HEK293T (cell line): ENCODE results near the gene USB1.

Source experiments
- CTCF ChIA-PET: fragments of 350-600 bp; formaldehyde crosslinking; extraction: SDS; loops from one replicate; lab custom pipeline; 2021; ENCODE audit warnings: antibody characterized with exemption, inconsistent platforms; lab: Yijun Ruan, JAX
- POLR2A ChIA-PET: fragments of 350-600 bp; formaldehyde crosslinking; extraction: SDS; loops from one replicate; lab custom pipeline; 2020; ENCODE audit warnings: antibody characterized with exemption, inconsistent platforms; lab: Yijun Ruan, JAX
- DNase-seq: peaks from one replicate; pipeline ENCODE4 v3.0.0; 2012; ENCODE audit warnings: mixed read lengths; ENCODE audit errors: extremely low spot score
- ARNT ChIP-seq: fragments of 450-650 bp; IDR thresholded peaks from 2 replicates; pipeline ENCODE4 v1.6.1; 2017; ENCODE audit warnings: mild to moderate bottlenecking
- BHLHE40 ChIP-seq: fragments of 450-650 bp; IDR thresholded peaks from 2 replicates; pipeline ENCODE4 v1.6.1; 2016; ENCODE audit warnings: mild to moderate bottlenecking, moderate library complexity, borderline replicate concordance
- CTBP1 ChIP-seq: fragments of 450-650 bp; IDR thresholded peaks from 2 replicates; pipeline ENCODE4 v1.6.1; 2016; ENCODE audit warnings: borderline replicate concordance
- ELF4 ChIP-seq: fragments of 450-650 bp; IDR thresholded peaks from 2 replicates; pipeline ENCODE4 v1.6.1; 2017; ENCODE audit warnings: antibody characterized with exemption
- FOXA1 ChIP-seq: fragments of 450-650 bp; IDR thresholded peaks from 2 replicates; pipeline ENCODE4 v1.6.1; 2016; ENCODE audit warnings: mild to moderate bottlenecking
- FOXK2 ChIP-seq: fragments of 450-650 bp; IDR thresholded peaks from 2 replicates; pipeline ENCODE4 v1.6.1; 2016; ENCODE audit warnings: mild to moderate bottlenecking
- FOXM1 ChIP-seq: fragments of 450-650 bp; IDR thresholded peaks from 2 replicates; pipeline ENCODE4 v1.6.1; 2017; ENCODE audit warnings: mild to moderate bottlenecking, borderline replicate concordance
- HDGF ChIP-seq: fragments of 450-650 bp; IDR thresholded peaks from 2 replicates; pipeline ENCODE4 v1.6.1; 2017; ENCODE audit warnings: antibody characterized with exemption, borderline replicate concordance
- L3MBTL2 ChIP-seq: fragments of 450-650 bp; conservative IDR thresholded peaks from 2 replicates; pipeline ENCODE4 v1.6.1; 2016; ENCODE audit warnings: mild to moderate bottlenecking
- LEF1 ChIP-seq: fragments of 450-650 bp; IDR thresholded peaks from 2 replicates; pipeline ENCODE4 v1.6.1; 2017; ENCODE audit warnings: mild to moderate bottlenecking, borderline replicate concordance
- NFRKB ChIP-seq: fragments of 450-650 bp; IDR thresholded peaks from 2 replicates; pipeline ENCODE4 v1.6.1; 2016; ENCODE audit warnings: mild to moderate bottlenecking, moderate library complexity
- SP1 ChIP-seq: fragments of 450-650 bp; IDR thresholded peaks from 2 replicates; pipeline ENCODE4 v1.6.1; 2017
- SUZ12 ChIP-seq: fragments of 450-650 bp; IDR thresholded peaks from 2 replicates; pipeline ENCODE4 v1.6.1; 2016; ENCODE audit warnings: mild to moderate bottlenecking
- TARDBP ChIP-seq: fragments of 450-650 bp; IDR thresholded peaks from 2 replicates; pipeline ENCODE4 v1.6.1; 2016
- ZNF384 ChIP-seq: fragments of 450-650 bp; IDR thresholded peaks from 2 replicates; pipeline ENCODE4 v1.6.1; 2016
- TF ChIP-seq, protein P1 (sequence below): fragments of 450-650 bp; IDR thresholded peaks from 2 replicates; pipeline ENCODE4 v1.6.1; 2016

Gene USB1

DNA sequence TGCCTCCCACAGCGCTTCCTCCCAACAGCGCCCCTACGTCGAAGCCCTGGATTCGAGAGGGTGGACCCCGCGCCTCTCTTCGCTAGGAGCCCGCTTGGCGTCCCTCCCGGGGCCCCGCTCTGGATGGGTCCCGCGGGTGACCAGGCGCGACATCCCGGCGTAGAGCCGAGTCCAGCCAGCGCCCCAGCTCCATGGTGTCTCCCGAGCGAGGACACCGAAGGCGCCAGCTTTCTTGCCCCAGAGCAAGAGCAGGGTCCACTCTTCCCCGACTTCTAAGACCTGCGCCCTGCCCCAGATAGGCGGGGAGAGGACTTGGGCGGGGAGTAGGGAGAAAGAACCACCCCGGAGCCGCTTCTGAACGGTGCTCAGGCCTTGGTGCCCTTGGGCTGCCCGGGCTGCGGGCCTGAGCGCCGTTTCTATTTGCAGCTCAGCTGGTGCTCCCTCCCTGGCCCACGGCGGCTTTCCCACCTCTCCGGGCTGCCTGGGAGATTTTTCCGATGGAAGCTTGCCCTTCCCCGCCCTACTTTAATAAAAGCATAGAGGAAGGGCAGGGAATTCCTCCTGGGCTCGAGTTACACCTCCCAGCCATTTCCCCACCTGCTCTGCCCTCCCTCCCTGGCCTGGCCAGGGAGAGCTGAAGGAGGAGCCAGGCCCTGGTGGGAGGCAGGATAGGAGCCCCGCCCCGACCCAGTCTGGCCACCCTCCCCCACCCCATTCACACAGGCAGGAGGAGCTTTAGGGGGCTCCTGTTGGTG is 26.1 kb downstream of the USB1 start:
- DNase-seq: peak; percentile 37
- no peak for TF ChIP-seq CTBP1
- TF ChIP-seq BHLHE40: no peak
- ChIA-PET POLR2A (interaction anchor here (1.0 to 2.4 kb wide), 3 partner anchors 94 to 102 kb away, joined by 3 to 8 read pairs (median 5); partner anchors contain the start of gene CFAP20), CTCF (interaction anchor here (0.9 to 2.5 kb wide), 3 partner anchors 9 to 157 kb away, joined by 3 to 10 read pairs (median 4); no protein-coding TSS in a partner anchor)

DNA sequence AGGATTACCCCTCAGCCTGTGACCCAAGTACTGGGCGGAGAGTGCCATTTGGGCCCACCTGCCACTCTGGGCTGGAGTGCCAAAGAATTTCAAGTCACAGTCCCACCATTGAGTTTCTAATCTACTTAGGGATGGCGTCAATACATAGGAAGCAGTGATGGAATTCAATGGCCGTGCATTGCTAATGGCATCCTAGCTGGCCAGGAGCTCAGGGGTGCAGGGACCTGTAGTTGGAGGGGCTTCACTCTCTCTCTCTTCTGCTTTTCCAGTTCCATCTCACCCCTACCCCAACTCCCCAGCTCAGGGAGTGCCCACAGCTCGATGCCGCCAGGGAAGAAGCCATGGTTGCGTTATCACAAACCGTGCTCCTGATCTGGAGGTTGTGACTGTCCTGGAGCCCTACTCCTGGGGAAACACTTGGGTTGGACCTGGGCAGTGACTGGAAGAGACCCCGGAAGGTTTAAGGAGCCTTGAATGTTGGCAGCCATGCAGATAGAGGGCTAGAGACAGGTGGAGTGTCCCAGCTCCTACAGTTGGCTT is 26.8 kb downstream of the USB1 start:
- POLR2A ChIA-PET: interaction anchor here (1.0 to 2.4 kb wide), 2 partner anchors 94 to 101 kb away, joined by 3 to 8 read pairs; partner anchors contain the start of gene CFAP20
- DNase-seq: no peak
- TF ChIP-seq FOXA1 (no peak), BHLHE40 (no peak), FOXM1 (no peak), TARDBP (no peak), CTBP1 (no peak)
- TF ChIP-seq, protein P1, sequence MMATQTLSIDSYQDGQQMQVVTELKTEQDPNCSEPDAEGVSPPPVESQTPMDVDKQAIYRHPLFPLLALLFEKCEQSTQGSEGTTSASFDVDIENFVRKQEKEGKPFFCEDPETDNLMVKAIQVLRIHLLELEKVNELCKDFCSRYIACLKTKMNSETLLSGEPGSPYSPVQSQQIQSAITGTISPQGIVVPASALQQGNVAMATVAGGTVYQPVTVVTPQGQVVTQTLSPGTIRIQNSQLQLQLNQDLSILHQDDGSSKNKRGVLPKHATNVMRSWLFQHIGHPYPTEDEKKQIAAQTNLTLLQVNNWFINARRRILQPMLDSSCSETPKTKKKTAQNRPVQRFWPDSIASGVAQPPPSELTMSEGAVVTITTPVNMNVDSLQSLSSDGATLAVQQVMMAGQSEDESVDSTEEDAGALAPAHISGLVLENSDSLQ: no peak
- CTCF ChIA-PET: interaction anchor here (0.9 to 2.5 kb wide), 3 partner anchors 9 to 157 kb away, joined by 3 to 10 read pairs (median 4); no protein-coding TSS in a partner anchor

DNA sequence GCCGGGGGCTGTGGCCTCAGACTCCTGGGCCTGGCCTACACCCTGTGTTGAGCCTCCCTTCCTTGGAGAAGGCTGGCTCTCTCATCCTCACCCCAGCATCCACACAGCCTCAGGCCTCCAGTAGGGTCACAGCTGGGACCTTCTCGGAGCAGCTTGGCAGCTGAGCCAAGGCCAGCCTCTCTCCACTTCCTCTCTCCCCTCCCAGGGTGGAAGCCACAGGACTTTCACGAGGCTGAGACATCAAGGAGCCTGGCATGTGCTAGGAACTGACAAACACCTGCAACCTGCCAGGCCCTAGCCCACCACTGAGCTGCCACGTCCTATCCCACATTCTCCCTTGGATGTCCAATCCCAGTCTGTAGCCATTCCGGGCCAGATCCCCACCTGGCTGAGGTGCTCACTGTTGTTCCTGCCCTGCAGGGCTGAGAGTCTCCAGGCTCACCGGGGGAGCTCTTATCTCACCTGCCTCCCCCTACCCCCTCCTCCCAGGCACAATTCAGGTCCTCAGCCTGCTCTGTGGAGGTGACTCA is 27.4 kb downstream of the USB1 start:
- TF ChIP-seq SP1: no peak
- TF ChIP-seq FOXM1: no peak
- TF ChIP-seq ZNF384: no peak
- no peak for TF ChIP-seq ELF4
- TF ChIP-seq ARNT: no peak
- TF ChIP-seq BHLHE40: no peak
- TF ChIP-seq LEF1: no peak
- no peak for TF ChIP-seq NFRKB
- TF ChIP-seq L3MBTL2: no peak
- TF ChIP-seq, protein P1: no peak
- TF ChIP-seq FOXK2: no peak
- TF ChIP-seq FOXA1: no peak
- CTCF ChIA-PET: no interaction called here
- DNase-seq: no peak
- POLR2A ChIA-PET: no interaction called here

DNA sequence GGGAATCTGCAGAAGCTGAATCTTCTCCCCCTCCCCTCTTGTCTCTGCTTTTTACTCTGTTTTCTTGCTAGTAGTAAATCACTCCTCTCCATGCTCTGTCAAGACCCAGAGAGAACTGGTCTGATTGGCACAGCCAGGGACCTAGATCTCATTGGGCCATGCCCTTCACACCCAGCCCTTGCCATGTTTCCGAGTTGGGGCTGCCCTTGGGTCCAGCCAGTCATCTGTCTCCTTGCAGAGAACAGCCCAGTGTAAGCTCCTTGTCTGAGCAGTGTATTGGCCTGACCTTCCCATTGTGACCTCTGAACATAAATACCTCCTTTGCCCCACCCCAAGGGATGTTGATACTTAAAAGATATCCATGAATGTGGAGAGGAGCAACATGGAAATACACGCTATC is 28.2 kb downstream of the USB1 start:
- TF ChIP-seq FOXA1 (no peak), FOXM1 (no peak)
- ChIA-PET POLR2A (no interaction called here), CTCF (no interaction called here)
- no peak for DNase-seq

DNA sequence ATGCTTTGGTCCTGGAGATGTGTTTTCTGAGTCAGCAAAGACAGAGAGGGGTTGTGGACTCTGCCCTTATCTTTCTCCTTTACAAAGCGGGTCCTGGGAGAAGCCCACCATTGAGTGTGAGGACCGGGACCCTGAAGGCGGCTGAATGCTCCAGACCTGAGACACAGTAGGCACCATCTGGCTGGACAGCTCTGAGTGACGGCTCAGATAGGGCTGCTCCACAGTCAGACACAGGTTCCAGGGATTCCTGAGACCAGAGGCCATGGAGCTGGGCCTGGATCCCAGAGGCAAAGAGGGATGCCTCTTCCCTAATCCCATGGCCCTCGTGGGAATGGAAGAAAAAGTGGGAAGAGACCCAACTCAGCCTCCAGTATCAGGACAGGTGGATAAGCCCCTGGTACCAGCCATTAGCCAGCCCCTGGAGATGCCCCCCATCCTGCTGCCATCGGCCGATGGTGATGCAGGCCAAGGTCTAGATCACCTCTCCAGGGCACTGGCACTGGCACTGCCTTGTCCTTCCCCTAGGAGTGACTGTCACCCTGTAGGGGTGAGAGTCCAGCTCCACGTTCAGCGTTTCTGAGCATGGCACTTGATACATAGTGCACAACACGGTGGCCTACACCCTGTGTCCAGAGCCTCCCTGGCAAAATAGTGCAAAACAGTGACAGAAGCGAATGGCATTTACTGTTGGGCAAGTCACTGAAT is 29.1 kb downstream of the USB1 start:
- no peak for TF ChIP-seq FOXK2
- TF ChIP-seq NFRKB: no peak
- TF ChIP-seq, protein P1: no peak
- TF ChIP-seq LEF1: no peak
- no peak for TF ChIP-seq L3MBTL2
- TF ChIP-seq FOXA1: no peak
- no peak for TF ChIP-seq FOXM1
- TF ChIP-seq ZNF384: no peak
- TF ChIP-seq SP1: no peak
- no peak for TF ChIP-seq HDGF
- no peak for TF ChIP-seq BHLHE40
- no peak for TF ChIP-seq CTBP1
- TF ChIP-seq SUZ12: no peak
- no peak for TF ChIP-seq ELF4
- TF ChIP-seq ARNT: no peak
- TF ChIP-seq TARDBP: no peak
- POLR2A ChIA-PET: no interaction called here
- CTCF ChIA-PET: interaction anchor here (1.0 kb wide), 1 partner anchor 11 kb away, joined by 3 read pairs; no protein-coding TSS in a partner anchor
- DNase-seq: no peak
